NCI-H2029 (cell line): ENCODE results near the gene PDLIM4.

Source experiments
- DNase-seq: peaks from one replicate; lab custom pipeline; 2025; lab: John Stamatoyannopoulos, UW

The PDLIM4 gene

GRCh38 chr5:132267166-132267739 is 9.8 kb downstream of the PDLIM4 start:
- no peak for DNase-seq

DNA sequence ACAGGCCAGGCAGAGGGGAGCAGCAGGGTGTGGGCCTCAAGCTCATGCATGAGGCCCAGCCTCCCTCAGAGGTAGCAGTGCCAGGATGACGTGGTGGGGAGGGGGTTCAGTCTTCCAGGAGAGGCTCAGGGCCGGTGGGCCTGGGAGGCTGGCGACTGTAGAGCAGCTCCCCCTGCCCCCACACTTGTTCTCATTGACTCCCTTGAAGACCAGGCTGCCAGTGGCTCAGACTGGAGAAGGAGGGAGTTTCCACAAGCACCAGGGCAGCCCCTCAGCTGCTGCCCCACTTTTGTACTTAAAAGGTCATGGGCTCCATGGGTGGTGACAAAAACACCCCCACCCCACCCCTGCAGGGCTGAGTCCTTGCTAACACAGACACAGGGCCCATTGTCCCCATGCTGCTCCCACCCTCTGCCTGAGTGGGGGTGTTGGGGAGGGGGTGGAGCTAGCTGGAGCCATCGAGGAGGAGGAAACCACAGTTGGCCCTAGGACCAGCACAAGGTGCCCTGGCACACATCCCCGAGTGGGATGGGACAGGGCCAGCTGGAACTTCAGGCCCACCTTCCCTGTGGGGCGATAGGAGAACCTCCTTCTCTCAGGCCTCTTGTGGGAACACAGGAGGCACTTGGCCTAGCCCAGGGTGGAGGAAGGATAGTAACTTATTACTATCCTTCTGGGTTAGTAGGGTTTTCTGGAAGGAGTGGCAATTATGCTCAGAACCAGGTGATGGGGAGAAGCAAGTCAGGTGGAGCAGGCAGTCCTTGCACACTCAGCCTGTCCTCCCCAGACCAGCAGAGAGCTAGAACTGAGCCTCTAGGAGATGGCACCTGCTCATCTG is 10.7 kb downstream of the PDLIM4 start:
- no peak for DNase-seq

DNA sequence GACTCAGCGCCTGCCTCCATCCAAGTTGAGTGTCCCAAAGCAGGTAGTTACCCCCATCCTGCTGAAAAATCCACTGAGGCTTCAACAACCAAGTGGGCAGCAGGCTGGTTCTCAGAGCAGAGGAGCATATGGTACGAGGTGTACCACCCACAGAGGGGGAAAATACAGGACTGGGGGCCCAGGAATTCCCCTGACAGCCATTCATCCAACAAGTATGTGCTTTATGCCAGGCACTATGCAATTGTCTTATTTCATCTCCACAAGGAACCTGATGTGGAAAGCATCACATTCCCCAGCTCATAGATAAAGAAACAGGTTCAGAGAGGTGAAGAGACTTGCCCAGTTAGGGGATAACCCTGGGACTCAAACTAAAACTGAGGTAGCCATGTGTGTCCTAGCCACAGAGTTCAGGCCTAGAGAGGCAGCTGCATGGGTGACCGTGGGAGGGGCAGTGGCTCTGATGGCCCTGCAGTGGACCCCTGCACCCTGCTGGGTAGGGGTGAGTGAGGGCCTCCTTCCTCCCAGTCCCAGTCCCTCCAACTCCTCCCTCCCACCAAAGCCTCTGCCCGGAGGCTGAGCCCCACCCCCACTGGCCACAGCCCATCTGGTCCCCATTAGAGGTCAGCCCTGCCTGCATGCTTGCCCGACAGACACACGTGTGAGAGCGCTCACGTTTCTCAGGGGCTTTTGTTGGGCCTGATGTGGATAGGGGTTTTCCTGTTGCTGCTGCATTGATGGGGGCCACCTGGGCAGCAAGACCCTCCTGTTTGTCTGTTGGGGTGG is 11.5 kb downstream of the PDLIM4 start:
- DNase-seq: no peak

DNA sequence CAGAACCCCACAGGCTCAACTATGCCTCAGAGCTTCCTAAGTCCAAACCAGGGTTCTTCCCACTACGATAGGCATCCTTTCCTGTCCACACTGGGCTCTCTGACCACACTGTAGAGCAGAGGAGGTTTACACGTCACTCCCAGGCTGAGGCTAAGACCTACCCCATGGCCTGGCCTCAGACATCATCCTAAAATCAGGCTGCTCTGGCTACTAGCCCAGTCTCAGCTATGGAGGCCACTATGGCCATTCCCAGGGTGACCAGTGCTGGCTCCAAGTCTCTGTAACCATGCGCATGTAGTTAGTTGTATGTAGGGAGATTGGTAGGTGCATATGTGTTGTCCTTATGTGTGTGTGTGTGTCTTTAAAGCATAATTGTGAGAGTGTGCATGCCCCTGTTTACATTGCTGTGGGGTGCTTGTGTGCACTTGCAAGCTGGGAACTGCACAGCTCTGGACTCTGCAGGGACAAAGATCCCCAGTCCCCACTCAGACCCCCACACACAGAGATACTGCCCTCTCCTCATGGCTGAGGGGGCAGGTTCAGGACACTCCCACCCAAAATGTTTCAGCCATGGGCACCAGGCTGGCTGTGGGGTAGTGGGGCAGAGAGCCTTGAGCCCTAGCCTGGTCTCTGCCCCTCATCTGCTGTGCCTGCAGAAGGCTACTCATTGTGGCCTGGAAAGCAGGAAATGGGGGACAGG is 12.3 kb downstream of the PDLIM4 start:
- DNase-seq: no peak

DNA sequence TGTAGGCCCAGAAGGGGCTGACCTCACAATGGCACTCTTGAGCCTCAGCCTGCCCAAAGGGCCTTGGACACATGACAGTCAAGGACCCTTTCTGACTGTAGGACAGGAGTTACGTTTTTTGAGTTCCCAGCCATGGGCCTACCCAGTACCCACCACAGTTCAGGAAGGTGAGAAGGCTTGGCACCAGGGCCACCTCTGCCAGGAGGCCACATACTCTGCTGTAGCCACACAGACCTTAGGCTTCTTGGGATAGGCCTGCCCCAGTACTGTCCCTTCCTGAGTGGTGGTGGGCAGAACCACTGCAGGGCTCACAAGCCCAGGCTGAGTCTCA is 12.8 kb downstream of the PDLIM4 start:
- DNase-seq: no peak

DNA sequence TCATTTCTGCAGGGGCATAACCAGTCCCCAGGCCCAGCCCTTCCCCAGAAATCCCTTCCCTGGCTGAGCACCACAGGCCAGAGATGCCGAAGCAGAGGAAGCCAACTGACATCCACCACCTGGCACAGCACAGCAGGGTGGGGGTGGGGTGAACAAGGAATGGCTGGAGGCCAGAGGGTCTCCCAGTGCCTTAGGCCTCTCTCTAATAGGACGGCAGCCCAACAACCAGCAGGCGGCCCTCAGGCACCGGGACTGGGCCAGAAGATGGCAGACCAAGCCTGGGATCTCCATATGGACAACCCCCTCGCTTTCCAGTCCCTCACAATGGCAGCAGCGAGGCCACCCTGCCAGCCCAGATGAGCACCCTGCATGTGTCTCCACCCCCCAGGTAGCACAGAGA is 13.2 kb downstream of the PDLIM4 start:
- no peak for DNase-seq

DNA sequence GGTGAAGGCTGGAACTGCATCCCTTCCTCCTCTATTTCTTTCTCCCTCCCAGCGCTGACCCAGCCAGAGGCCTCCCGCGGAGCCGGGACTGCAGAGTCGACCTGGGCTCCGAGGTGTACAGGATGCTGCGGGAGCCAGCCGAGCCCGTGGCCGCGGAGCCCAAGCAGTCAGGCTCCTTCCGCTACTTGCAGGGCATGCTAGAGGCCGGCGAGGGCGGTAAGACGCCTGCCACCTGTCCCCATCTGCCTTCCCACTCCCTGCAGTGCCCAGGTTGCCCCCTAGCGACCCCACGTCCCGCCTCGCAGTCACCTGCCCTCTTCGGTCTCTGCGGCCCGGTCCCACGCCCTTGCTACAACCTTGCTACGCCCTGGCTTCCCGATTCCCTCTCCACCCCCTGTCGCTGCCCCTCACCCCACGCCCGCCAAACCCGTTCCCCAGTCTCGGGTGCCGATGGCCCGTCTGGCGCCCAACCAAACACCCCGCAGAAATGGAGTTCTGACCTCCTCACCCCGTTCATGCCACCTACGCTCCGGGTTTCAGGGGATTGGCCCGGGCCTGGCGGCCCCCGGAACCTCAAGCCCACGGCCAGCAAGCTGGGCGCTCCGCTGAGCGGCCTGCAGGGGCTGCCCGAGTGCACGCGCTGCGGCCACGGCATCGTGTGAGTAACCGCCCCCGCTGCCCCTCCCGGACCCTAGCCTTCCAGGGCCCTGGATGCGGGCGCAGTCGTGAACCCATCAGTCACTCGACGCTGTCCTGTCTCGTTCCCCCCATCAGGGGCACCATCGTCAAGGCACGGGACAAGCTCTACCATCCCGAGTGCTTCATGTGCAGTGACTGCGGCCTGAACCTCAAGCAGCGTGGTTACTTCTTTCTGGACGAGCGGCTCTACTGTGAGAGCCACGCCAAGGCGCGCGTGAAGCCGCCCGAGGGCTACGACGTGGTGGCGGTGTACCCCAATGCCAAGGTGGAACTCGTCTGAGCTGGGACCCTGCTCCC is 14.1 kb downstream of the PDLIM4 start:
- DNase-seq: no peak

GRCh38 chr5:132272311-132273210 is 15.1 kb downstream of the PDLIM4 start:
- peak; percentile 47 for DNase-seq

DNA sequence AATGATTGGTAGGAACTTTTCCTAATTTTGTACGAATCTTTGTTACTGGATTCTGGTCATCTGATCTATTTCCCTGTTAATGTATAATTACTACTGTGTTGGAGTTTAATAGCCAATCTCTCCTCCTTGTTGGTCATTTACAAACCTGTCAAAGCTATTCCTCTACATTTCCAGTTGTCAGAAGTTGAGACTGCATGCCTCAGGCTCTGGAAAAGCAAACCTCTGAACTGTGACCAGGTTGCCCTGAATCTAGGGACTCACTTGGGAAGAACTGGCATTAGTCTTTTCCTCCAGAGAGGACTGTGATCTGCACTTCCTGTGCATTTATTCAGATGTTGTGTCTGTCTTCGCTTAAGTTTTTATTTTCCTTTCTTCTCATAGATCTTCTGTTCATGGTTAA is 16.1 kb downstream of the PDLIM4 start:
- DNase-seq: no peak

- no peak for DNase-seq
Observed at GRCh38 chr5:132274050-132274792, 16.7 kb downstream of the PDLIM4 start.

DNA sequence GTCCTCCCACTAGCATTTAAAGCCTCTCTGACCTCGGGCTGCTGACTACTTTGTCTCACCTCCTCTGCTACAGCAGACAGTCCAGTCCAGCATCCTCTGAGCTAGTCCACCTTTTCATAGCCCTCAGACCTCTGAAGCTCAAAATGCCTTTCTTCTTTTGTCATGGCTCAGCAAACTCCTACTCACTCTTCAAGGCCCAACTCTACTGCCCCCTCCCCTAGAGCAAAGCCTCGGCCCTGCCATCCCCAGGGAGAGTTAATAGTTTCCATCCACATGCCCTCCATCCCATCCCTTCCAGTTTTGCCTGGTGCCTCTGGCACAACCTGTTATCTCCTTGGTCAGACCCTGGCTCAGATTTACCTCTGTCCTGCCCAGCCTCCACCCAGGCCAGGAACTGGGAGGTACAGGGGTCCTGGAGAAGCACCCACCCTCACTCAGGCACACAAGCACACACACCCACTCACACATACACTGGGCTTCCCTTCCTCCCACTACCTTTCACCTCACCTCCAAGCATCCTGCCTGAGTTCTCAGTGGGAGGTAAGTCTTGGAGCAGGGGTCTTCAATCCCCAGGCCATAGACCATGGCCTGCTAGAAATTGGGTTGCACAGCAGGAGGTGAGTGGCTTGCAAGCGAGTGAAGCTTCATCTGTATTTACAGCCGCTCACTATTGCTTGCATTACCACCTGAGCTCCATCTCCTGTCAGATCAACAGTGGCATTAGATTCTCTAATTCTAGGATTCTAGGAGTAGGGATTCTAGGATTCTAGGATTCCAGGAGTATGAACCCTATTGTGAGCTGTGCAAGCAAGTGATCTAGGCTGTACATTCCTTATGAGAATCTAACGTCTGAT is 18.1 kb downstream of the PDLIM4 start:
- DNase-seq: no peak

DNA sequence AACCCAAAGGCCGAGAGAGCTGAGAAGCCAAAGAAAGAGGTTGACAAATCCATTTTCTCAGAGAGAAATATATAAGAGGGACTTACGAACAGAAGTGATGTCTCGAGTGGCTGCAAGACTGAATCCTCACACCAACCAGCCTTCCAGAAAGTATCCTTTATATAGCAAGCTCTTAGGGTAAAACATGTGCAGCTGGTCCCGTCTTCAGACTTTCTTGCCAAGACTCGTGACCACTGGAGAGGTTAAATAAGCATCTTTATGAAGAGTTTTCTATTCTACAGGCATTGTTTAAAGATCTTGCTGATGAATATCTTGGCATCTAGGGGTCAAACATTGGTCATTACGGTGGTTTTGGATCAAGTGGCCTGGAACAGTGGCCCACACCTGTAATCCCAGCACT is 19.8 kb downstream of the PDLIM4 start:
- DNase-seq: no peak

DNA sequence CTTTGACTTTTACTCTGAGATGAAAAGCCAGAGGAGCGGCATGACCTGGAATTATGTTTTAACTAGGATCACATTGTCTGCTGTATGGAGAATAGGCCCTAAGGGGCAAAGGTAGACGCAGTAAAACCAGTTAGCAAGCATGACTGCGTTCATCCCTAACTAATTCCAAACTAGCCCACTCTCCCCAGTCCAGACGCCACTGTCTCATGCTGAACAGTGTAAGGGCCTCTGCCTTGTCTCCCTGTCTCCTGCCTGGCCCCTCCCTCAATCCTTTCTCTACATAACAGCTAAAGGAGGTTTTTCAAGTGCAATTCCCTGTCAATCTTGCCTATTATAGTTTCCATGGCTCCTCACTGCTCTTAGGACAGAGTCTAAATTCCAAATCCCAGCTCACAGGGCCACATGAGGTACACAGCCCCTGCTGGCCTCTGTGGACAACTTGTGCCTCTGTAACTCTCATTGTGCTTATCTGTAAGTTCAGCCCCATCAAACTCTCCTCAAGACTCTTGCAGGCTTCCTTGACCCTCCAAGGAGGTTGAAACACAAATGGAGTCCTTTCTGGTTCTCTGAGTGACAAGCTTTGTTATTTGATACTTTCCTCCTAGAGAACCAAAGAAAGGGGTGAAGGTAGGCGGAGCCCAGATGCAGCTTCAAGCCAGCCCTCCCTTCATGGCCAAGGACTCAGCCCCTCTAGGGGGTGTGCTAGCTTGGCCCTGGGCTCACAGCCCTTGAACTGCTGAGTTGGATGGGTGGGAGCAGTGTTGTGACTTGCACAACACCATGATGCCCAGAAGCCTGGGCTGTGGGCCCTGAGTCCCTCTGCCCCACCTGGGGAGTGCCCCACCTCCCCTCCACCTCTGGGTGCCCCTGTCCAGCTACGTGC is 20.7 kb downstream of the PDLIM4 start:
- no peak for DNase-seq

GRCh38 chr5:132279801-132280200 is 22.3 kb downstream of the PDLIM4 start:
- no peak for DNase-seq

DNA sequence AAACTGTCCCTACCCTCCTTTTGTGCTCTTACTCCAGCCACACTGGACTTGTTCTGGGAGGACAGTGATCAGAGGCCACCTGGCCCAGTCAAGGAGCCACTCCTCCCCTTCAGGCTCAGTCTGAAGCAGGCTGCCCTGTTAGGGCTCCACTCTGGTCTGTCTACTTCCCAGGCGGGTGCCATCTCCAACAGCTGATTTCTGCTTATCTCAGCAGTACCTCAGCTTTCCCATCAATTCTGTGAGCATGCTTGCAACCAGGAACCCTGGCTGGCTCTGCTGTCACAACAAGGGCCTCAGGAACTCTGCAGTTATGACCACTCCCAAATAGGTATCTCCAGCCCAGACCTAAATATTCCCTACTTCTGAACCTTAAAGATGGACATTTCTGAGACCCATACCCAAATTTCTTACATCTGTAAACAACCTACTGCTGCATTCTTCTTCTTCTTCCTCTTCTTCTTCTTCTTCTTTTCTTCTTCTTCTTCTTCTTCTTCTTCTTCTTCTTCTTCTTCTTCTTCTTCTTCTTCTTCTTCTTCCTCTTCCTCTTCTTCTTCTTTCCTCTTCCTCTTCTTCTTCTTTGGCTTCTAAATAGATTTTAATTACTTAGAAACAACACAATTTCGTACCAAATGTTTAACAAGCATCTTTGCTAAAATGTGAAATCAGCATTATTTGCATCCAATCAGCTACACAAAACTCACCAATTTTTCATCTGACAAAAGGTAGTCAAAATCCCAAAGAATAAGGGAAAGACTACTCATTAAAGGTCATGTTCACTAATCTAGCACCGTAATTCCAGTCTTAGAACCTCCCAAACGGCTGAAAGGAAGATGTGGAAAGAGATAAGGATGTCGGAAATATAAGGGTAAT is 23.1 kb downstream of the PDLIM4 start:
- no peak for DNase-seq

- DNase-seq: no peak
Observed at GRCh38 chr5:132281856-132282614, 24.5 kb downstream of the PDLIM4 start.
